ENCODE measurements around the gene MAST4.
A peak's percentile ranks its signal among the peaks of the same experiment; 100 is the strongest.

DNA sequence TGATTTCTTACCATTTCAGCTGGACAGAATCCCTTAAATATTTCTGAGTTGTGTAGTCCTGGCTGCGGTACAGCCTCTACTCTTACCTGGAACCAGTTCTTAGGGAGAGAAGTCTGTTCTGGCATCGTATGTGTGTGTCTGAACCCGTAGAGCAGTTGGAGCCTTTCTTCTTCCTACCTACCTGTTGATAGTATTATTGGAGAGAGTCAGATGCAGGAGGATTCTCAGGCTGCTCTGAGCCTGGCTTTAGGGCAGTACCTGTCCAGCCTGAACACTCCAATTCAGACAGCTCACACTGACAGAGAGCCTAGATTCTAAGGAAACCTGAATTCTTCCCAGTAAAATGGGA lies 410.3 kb downstream of the MAST4 start:
- TF ChIP-seq, protein P1, sequence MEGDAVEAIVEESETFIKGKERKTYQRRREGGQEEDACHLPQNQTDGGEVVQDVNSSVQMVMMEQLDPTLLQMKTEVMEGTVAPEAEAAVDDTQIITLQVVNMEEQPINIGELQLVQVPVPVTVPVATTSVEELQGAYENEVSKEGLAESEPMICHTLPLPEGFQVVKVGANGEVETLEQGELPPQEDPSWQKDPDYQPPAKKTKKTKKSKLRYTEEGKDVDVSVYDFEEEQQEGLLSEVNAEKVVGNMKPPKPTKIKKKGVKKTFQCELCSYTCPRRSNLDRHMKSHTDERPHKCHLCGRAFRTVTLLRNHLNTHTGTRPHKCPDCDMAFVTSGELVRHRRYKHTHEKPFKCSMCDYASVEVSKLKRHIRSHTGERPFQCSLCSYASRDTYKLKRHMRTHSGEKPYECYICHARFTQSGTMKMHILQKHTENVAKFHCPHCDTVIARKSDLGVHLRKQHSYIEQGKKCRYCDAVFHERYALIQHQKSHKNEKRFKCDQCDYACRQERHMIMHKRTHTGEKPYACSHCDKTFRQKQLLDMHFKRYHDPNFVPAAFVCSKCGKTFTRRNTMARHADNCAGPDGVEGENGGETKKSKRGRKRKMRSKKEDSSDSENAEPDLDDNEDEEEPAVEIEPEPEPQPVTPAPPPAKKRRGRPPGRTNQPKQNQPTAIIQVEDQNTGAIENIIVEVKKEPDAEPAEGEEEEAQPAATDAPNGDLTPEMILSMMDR (tag by site-specific recombination; IDR thresholded peaks at IDR 0.05): no peak
- no peak for TF ChIP-seq ZNF785 (tag by site-specific recombination; IDR thresholded peaks at IDR 0.05)
- no peak for TF ChIP-seq ZNF830 (tag by site-specific recombination; IDR thresholded peaks at IDR 0.05; ENCODE audit: low read depth)
- TF ChIP-seq ZNF214 (tag by site-specific recombination; IDR thresholded peaks at IDR 0.05; ENCODE audit: borderline replicate concordance): no peak
- TF ChIP-seq ZXDB (tag by site-specific recombination; IDR thresholded peaks at IDR 0.05): no peak
- TF ChIP-seq, protein P2, sequence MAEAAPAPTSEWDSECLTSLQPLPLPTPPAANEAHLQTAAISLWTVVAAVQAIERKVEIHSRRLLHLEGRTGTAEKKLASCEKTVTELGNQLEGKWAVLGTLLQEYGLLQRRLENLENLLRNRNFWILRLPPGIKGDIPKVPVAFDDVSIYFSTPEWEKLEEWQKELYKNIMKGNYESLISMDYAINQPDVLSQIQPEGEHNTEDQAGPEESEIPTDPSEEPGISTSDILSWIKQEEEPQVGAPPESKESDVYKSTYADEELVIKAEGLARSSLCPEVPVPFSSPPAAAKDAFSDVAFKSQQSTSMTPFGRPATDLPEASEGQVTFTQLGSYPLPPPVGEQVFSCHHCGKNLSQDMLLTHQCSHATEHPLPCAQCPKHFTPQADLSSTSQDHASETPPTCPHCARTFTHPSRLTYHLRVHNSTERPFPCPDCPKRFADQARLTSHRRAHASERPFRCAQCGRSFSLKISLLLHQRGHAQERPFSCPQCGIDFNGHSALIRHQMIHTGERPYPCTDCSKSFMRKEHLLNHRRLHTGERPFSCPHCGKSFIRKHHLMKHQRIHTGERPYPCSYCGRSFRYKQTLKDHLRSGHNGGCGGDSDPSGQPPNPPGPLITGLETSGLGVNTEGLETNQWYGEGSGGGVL (tag by site-specific recombination; IDR thresholded peaks at IDR 0.05): no peak
- no peak for TF ChIP-seq REPIN1 (tag by site-specific recombination; IDR thresholded peaks at IDR 0.05; ENCODE audit: low read depth)
- no peak for TF ChIP-seq ZBTB44 (tag by site-specific recombination; IDR thresholded peaks at IDR 0.05)
- TF ChIP-seq ZNF707 (tag by site-specific recombination; IDR thresholded peaks at IDR 0.05): no peak
- no peak for TF ChIP-seq ZNF138 (tag by site-specific recombination; IDR thresholded peaks at IDR 0.05; ENCODE audit: borderline replicate concordance)
- no peak for TF ChIP-seq GLI4 (tag by site-specific recombination; IDR thresholded peaks at IDR 0.05)
- no peak for TF ChIP-seq ZNF155 (tag by site-specific recombination; IDR thresholded peaks at IDR 0.05)
- TF ChIP-seq SCRT2 (tag by site-specific recombination; IDR thresholded peaks at IDR 0.05): peak; percentile 92
- no peak for TF ChIP-seq TCF7L2 (IDR thresholded peaks at IDR 0.05; ENCODE audit: borderline replicate concordance, low read depth, low read length)
